ENCODE data around the gene LCTL. TPM values are rescaled to one million over a fixed set of nuclear protein-coding genes. Genes with fewer than 3 reads are reported as not detected.

Gene LCTL
- total RNA-seq, 1 experiment from 2014 or later: not detected

DNA sequence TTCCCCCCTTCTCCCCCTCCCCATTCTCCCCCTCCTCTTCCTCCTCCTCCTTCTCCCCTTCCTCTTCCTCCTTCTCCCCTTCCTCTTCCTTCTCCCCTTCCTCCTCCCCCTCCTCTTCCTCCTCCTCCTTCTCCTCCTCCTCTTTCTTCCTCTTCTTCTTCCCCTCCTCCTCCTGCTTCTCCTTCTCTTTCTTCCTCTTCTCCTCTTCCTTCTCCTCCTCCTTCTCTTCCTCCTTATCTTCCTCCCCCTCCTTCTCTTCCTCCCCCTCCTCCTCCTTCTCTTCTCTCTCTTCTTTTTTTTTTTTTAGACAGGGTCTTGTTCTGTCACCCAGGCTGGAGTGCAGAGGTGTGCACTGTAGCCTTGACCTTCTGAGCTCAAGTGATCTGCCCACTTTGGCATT is 21.2 kb upstream of the LCTL start:
- H3K9me3 ChIP-seq (ENCODE audit: low read depth, low read length, poor library complexity, severe bottlenecking): no peaks in the 10 kb centered on the region
- H3K36me3 ChIP-seq (ENCODE audit: insufficient read depth, low read length, poor library complexity, severe bottlenecking): no peaks in the 10 kb centered on the region
- POLR2A ChIA-PET (ENCODE audit: low non-redundant PET): no interaction called here
- BruUV-seq (replicated peaks): no TSS peak
- intact Hi-C loops (cut with micrococcal nuclease; ENCODE audit: unreplicated experiment): no loop called here
- no peak overlapping the region for H3K27ac ChIP-seq (ENCODE audit: low read depth, low read length, poor library complexity, severe bottlenecking)
- no peaks in the 10 kb centered on the region for H3K4me1 ChIP-seq (ENCODE audit: insufficient read depth, low read length, poor library complexity, severe bottlenecking)
- TF ChIP-seq, protein P1, sequence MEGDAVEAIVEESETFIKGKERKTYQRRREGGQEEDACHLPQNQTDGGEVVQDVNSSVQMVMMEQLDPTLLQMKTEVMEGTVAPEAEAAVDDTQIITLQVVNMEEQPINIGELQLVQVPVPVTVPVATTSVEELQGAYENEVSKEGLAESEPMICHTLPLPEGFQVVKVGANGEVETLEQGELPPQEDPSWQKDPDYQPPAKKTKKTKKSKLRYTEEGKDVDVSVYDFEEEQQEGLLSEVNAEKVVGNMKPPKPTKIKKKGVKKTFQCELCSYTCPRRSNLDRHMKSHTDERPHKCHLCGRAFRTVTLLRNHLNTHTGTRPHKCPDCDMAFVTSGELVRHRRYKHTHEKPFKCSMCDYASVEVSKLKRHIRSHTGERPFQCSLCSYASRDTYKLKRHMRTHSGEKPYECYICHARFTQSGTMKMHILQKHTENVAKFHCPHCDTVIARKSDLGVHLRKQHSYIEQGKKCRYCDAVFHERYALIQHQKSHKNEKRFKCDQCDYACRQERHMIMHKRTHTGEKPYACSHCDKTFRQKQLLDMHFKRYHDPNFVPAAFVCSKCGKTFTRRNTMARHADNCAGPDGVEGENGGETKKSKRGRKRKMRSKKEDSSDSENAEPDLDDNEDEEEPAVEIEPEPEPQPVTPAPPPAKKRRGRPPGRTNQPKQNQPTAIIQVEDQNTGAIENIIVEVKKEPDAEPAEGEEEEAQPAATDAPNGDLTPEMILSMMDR (conservative IDR thresholded peaks at IDR 0.05; ENCODE audit: low read depth, low read length): no peak
- TF ChIP-seq EZH2 (IDR thresholded peaks at IDR 0.05; ENCODE audit: borderline replicate concordance, low read depth, low read length, poor library complexity, severe bottlenecking): no peak
- CTCF ChIA-PET: no interaction called here
- DNase-seq (ENCODE audit: low spot score): no peak
- H3K4me3 ChIP-seq (ENCODE audit: low read depth, low read length, poor library complexity, severe bottlenecking): no peak overlapping the region
- H3K27me3 ChIP-seq (replicated peaks; ENCODE audit: insufficient read depth, low read depth, low read length, poor library complexity): no peaks in the 10 kb centered on the region

DNA sequence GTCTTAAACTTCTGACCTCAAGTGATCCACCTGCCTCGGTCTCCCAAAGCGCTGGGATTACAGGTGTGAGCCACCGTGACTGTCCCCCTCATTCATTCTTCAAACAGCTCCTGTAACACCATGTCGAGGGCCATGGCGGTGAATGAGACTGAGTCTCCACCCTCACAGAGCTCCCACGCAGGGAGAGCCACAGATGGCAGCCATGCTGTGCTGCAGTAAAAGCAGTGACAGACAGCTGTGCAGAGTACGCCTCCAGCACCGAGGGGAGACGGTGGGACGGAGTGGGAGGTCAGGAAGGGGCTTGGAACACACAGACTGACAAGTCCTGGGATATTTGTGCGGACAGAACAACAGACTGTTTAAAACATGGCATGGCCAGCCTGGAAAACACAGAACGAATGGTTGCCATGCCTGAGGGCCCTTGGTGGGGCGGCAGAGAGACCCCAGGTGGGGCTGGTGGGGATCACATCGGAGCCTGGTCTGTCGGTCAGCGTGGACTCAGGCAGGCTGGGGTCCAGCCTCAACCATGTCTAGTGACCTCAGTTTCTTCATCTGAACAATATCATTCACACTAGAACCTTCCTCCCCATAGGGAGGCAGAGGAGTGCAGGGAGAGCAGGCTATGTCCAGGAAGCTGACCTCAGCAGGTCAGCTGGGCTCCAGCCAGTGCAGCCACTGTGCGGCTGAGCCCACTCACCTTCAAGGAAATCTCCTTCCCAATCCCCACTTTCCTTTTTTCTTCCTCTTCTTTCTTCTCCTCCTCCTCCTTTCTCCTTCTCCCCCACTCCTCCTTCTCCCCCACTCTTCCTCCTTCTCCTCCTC is 20.6 kb upstream of the LCTL start:
- H3K36me3 ChIP-seq (ENCODE audit: insufficient read depth, low read length, poor library complexity, severe bottlenecking): no peaks in the 10 kb centered on the region
- intact Hi-C loops (cut with micrococcal nuclease; ENCODE audit: unreplicated experiment): no loop called here
- no peak for DNase-seq (ENCODE audit: low spot score)
- ChIA-PET POLR2A (ENCODE audit: low non-redundant PET) (no interaction called here), CTCF (no interaction called here)
- H3K4me1 ChIP-seq (ENCODE audit: insufficient read depth, low read length, poor library complexity, severe bottlenecking): no peaks in the 10 kb centered on the region
- H3K27ac ChIP-seq (ENCODE audit: low read depth, low read length, poor library complexity, severe bottlenecking): no peak overlapping the region
- no peaks in the 10 kb centered on the region for H3K9me3 ChIP-seq (ENCODE audit: low read depth, low read length, poor library complexity, severe bottlenecking)
- BruUV-seq (replicated peaks): no TSS peak
- H3K4me3 ChIP-seq (ENCODE audit: low read depth, low read length, poor library complexity, severe bottlenecking): no peak overlapping the region
- no peak for TF ChIP-seq EZH2 (IDR thresholded peaks at IDR 0.05; ENCODE audit: borderline replicate concordance, low read depth, low read length, poor library complexity, severe bottlenecking)
- TF ChIP-seq, protein P1 (conservative IDR thresholded peaks at IDR 0.05; ENCODE audit: low read depth, low read length): no peak
- H3K27me3 ChIP-seq (replicated peaks; ENCODE audit: insufficient read depth, low read depth, low read length, poor library complexity): no peaks in the 10 kb centered on the region

DNA sequence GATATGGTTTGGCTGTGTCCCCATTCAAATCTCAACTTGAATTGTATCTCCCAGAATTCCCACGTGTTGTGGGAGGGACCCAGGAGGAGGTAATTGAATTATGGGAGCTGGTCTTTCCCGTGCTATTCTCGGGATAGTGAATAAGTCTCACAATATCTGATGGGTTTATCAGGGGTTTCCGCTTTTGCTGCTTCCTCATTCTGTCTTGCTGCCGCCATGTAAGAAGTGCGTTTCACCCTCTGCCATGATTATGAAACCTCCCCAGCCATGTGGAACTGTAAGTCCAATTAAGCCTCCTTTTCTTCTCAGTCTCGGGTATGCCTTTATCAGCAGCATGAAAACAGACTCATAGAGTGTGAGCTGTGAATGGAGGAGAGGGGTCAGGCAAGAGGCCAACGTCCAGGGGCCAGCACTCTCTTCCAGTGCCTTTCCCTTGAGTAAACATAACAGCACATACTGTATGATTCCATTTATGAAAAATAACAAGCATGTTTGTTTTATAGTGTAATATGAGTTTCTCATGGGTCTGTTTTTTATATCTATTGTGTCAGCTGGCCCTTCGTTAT is 16.3 kb upstream of the LCTL start:
- DNase-seq (ENCODE audit: low spot score): no peak
- no peak overlapping the region for H3K27ac ChIP-seq (ENCODE audit: low read depth, low read length, poor library complexity, severe bottlenecking)
- no peaks in the 10 kb centered on the region for H3K9me3 ChIP-seq (ENCODE audit: low read depth, low read length, poor library complexity, severe bottlenecking)
- H3K36me3 ChIP-seq (ENCODE audit: insufficient read depth, low read length, poor library complexity, severe bottlenecking): no peaks in the 10 kb centered on the region
- CTCF ChIA-PET: no interaction called here
- POLR2A ChIA-PET (ENCODE audit: low non-redundant PET): no interaction called here
- no peaks in the 10 kb centered on the region for H3K4me1 ChIP-seq (ENCODE audit: insufficient read depth, low read length, poor library complexity, severe bottlenecking)
- H3K27me3 ChIP-seq (replicated peaks; ENCODE audit: insufficient read depth, low read depth, low read length, poor library complexity): no peaks in the 10 kb centered on the region
- TF ChIP-seq, protein P1 (conservative IDR thresholded peaks at IDR 0.05; ENCODE audit: low read depth, low read length): no peak
- TF ChIP-seq EZH2 (IDR thresholded peaks at IDR 0.05; ENCODE audit: borderline replicate concordance, low read depth, low read length, poor library complexity, severe bottlenecking): no peak
- H3K4me3 ChIP-seq (ENCODE audit: low read depth, low read length, poor library complexity, severe bottlenecking): no peak overlapping the region
- intact Hi-C loops (cut with micrococcal nuclease; ENCODE audit: unreplicated experiment): no loop called here
- BruUV-seq (replicated peaks): no TSS peak

All from A673 (cell line).